Peyer's patch (tissue), 4 donors: ENCODE results near the gene CAMK2B. TPM values are rescaled to one million over a fixed set of nuclear protein-coding genes. Genes with fewer than 3 reads are reported as not detected.

Experiments
- DNase-seq, 3 donors: peaks; one replicate each; pipeline ENCODE4 v3.0.0-alpha.2; 2017 to 2019
- H3K27ac ChIP-seq, 4 donors: fragments of 200-600 bp; sonication (generic); one replicate each; pipeline ENCODE4 v1.5.1; 2016 to 2019
- H3K27me3 ChIP-seq, 2 donors: fragments of 200-600 bp; sonication (generic); one replicate each; pipeline ENCODE4 v1.5.1; 2019
- H3K36me3 ChIP-seq, 3 donors: fragments of 200-600 bp; sonication (generic); one replicate each; pipeline ENCODE4 v1.5.1; 2016 to 2019
- H3K4me1 ChIP-seq, 4 donors: fragments of 200-600 bp; sonication (generic); one replicate each; pipeline ENCODE4 v1.5.1; 2016 to 2019
- H3K4me3 ChIP-seq, 4 donors: fragments of 200-600 bp; sonication (generic); 1 replicate in 3 of 4; 2 replicates in 1 of 4; pipeline ENCODE4 v1.5.1; 2016 to 2019; ENCODE audit warnings: mild to moderate bottlenecking in 1 of 4
- H3K9me3 ChIP-seq, 4 donors: fragments of 200-600 bp; sonication (generic); one replicate each; pipeline ENCODE4 v1.5.1; 2016 to 2019; ENCODE audit warnings: mild to moderate bottlenecking in 1 of 4
- POLR2A ChIP-seq, 2 donors: fragments of 450-650 bp; IDR thresholded peaks; one replicate each; pipeline ENCODE4 v1.5.1; 2017; ENCODE audit warnings: antibody characterized with exemption in 2 of 2, mild to moderate bottlenecking in 2 of 2, moderate library complexity in 2 of 2
- total RNA-seq, 4 donors: library from RNA; depleted of rRNA; stranded (reverse); fragments of >200 nt; gene quantifications; one replicate each; pipeline ENCODE4 v1.1.0, GENCODE V29; 2016
- TF ChIP-seq, protein P1 (sequence below), 6 experiments: fragments of 450-650 bp in 4 of 6; fragments of 200-600 bp in 2 of 6; sonication (generic) in 1 of 6; IDR thresholded peaks; one replicate each; pipeline ENCODE4 v1.5.1; 2017 to 2019; ENCODE audit warnings: antibody characterized with exemption in 6 of 6, mild to moderate bottlenecking in 3 of 6, moderate library complexity in 1 of 6

The CAMK2B gene
- total RNA-seq, 4 donors from 2014 or later: 0.67 to 3.9 (median 2.2) TPM

DNA sequence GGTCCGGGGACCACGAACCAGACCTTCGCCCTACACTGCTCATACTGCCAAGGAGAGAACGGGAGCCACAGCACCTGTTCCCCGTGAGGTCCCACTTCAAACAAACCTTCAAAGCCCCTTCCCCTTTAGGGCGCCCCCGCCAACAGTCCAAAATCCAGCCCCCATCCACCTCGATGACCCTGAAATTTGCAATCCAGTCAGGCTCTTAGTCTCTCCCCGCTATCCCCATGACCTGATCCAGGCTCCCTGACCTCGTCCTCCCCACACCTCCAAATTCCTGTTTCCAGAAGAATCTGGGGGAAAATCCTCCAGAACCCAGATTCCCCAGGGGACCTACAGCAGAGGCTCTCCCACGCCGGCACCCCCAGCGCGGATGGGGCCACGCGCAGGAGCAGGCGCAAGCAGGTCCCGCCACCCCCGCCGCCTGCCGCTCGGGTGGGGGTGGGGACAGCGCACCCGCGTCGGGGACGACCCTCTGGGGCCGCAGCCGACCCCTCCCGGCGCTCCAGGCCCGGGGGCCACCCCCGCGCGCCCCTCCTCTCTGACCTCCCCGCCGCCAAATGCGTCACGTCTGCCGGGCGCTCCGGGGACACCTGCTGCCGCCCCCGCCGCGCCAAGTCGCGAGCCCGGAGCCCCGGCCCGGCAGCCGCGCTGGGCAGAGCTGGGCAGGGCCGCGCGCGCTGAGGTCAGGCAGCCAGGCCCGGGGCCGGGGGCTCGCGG lies 753 bp downstream of the CAMK2B start:
- Histone ChIP-seq H3K27ac (no peak overlapping the region), H3K4me3 (peak overlapping the region in 2 of 4 donors; percentile 20 to 40), H3K36me3 (no peaks in the 10 kb centered on the region), H3K4me1 (no peaks in the 10 kb centered on the region), H3K27me3 (peaks cover 0 to 6% of the 10 kb centered on the region in 2 donors), H3K9me3 (no peaks in the 10 kb centered on the region)
- no peak for DNase-seq
- TF ChIP-seq, protein P1, sequence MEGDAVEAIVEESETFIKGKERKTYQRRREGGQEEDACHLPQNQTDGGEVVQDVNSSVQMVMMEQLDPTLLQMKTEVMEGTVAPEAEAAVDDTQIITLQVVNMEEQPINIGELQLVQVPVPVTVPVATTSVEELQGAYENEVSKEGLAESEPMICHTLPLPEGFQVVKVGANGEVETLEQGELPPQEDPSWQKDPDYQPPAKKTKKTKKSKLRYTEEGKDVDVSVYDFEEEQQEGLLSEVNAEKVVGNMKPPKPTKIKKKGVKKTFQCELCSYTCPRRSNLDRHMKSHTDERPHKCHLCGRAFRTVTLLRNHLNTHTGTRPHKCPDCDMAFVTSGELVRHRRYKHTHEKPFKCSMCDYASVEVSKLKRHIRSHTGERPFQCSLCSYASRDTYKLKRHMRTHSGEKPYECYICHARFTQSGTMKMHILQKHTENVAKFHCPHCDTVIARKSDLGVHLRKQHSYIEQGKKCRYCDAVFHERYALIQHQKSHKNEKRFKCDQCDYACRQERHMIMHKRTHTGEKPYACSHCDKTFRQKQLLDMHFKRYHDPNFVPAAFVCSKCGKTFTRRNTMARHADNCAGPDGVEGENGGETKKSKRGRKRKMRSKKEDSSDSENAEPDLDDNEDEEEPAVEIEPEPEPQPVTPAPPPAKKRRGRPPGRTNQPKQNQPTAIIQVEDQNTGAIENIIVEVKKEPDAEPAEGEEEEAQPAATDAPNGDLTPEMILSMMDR (IDR thresholded peaks at IDR 0.05): no peak
- no peak for TF ChIP-seq POLR2A (IDR thresholded peaks at IDR 0.05)

DNA sequence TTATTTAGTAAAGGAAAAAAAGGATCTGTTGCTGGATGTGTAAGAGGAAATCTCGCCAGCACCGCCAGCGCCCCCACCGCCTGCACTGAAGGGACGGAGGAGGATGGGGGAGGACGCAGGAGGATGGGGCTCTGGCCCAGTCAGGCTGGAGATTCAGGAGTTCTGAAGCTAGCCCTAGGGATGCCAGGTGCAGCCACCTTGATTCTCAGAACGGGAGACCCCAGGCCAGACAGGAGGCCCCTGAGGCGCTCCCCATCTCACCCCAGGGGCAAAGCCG lies 1.3 kb downstream of the CAMK2B start:
- TF ChIP-seq, protein P1 (IDR thresholded peaks at IDR 0.05): no peak
- no peak for TF ChIP-seq POLR2A (IDR thresholded peaks at IDR 0.05)

DNA sequence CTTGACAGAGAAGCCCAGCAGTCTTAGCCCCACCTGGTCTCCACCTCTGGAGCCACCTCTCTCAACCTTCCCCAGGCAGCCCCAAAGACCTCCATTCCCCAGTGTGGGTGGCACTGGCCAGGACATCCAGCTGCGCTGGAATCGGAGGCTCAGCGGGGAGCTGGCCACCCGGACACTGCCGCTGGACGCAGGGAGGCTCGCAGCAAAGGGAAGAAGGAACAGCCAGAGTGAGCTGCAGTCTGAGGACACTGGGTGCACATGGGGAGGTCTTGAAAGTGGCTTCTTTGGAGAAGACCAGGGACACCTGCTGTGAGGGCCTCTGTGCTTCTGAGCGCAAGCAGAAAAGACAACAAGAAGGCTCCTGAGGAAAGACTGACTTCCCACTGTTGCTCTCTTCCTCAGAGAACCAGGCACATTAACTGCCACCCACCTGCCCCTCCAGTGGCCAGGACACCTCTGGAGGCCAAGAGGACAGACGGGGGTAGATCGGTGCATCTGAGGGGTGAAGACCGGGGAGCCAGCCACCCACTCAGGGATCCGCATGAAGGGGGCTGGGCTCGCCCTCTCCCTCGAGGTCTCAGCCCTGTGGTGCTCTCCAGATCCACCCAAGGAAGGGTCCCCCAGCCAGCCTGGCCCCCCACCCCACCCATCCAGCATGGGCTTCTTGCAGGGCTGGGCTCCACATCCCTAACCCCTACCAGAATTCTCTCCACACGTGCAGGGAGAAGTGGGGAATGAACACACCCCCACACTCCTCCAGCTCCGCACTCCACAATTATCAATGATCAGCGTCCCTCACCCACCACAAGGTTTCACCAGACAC lies 1.8 kb downstream of the CAMK2B start:
- H3K27ac ChIP-seq: no peak overlapping the region
- no peaks in the 10 kb centered on the region for H3K9me3 ChIP-seq
- no peaks in the 10 kb centered on the region for H3K36me3 ChIP-seq
- no peaks in the 10 kb centered on the region for H3K4me1 ChIP-seq
- DNase-seq: no peak
- no peak overlapping the region for H3K4me3 ChIP-seq
- TF ChIP-seq, protein P1 (IDR thresholded peaks at IDR 0.05): no peak
- TF ChIP-seq POLR2A (IDR thresholded peaks at IDR 0.05): no peak
- H3K27me3 ChIP-seq: peaks cover 0 to 6% of the 10 kb centered on the region in 2 donors

More for the DNA sequence above, 1.3 kb downstream of the CAMK2B start:
- Histone ChIP-seq H3K27me3 (peaks cover 0 to 6% of the 10 kb centered on the region in 2 donors), H3K4me1 (no peaks in the 10 kb centered on the region), H3K27ac (no peak overlapping the region), H3K4me3 (no peak overlapping the region), H3K36me3 (no peaks in the 10 kb centered on the region), H3K9me3 (no peaks in the 10 kb centered on the region)
- DNase-seq: peak in 1 of 3 donors; percentile 36

DNA sequence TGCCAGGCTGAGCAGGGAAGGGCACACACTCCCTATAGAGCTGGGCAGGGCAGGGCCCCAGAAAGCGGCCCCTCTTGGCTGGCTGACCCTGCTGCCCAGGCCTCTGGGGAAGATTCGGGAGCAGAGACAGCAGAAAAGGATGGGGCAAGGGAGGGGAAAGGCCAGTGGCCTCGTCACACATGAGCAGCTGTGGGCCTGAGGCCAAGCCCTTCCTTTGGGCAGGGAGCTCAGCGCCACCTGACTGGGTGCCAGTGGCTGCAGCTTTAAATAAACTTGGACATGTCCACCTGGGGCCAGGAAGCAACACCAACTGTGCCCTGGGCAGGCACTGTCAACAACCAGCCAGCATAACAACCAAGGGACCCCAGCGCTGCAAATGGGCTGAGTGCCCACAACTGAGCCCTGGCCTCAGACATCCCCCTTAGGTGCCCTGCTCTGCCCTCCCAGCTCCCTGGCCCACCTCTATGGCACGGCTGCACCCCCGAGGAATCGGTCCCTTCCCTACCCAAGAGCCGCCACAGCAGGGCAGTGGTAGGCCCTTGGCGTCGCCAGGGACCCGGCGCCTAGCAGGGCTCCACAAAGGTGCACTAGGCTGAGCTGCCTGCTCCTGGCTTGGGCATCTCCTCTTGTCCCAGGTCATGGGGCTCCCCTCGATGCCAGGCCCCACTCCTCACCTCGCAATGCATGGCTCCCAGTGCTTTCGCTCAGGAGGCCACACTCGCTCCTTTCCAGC lies 2.6 kb downstream of the CAMK2B start:
- H3K27me3 ChIP-seq: peaks cover 0 to 6% of the 10 kb centered on the region in 2 donors
- peak in 1 of 3 donors; percentile 29 for DNase-seq
- H3K36me3 ChIP-seq: no peaks in the 10 kb centered on the region
- H3K9me3 ChIP-seq: no peaks in the 10 kb centered on the region
- H3K4me3 ChIP-seq: no peak overlapping the region
- no peak for TF ChIP-seq POLR2A (IDR thresholded peaks at IDR 0.05)
- TF ChIP-seq, protein P1 (IDR thresholded peaks at IDR 0.05): no peak
- no peak overlapping the region for H3K27ac ChIP-seq
- no peaks in the 10 kb centered on the region for H3K4me1 ChIP-seq

DNA sequence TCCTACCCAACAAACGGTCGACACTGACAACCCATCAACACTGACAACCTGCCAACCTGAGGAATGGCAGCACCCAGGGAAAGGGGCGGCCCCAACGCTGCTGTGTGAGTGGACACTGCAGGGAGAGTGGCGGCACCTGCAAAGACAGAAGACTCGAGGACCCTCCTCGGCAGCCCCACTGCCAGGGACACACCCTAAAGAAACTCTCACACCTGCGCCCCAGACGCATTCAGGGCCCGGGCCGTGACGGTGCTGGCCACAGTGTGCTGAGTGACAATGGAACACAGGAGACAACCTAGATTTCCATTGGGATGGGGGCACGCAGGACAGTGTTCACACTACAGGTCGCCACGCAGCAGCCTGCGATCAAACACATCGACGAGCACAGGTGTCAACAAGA lies 3.6 kb downstream of the CAMK2B start:
- Histone ChIP-seq H3K4me3 (no peak overlapping the region), H3K27ac (no peak overlapping the region), H3K27me3 (peaks cover 0 to 6% of the 10 kb centered on the region in 2 donors), H3K9me3 (no peaks in the 10 kb centered on the region), H3K4me1 (no peaks in the 10 kb centered on the region), H3K36me3 (no peaks in the 10 kb centered on the region)
- TF ChIP-seq, protein P1 (IDR thresholded peaks at IDR 0.05): no peak
- no peak for TF ChIP-seq POLR2A (IDR thresholded peaks at IDR 0.05)
- DNase-seq: no peak
